Caco-2 (cell line): Measurements from ENCODE around the gene MBP. TPM values are rescaled to one million over a fixed set of nuclear protein-coding genes. Genes with fewer than 3 reads are reported as not detected.
A peak's percentile ranks its signal among the peaks of the same experiment; 100 is the strongest.

Experiments used
- BruUV-seq: library from RNA; stranded (reverse); fragments of 400-500 nt; replicated peaks from 2 replicates; lab custom pipeline; 2021; lab: Mats Ljungman, UMichigan
- CTCF ChIA-PET: fragments of 300-600 bp; sonication (Branson Sonifier 250); formaldehyde crosslinking; loops from one replicate; lab custom pipeline; 2022; ENCODE audit warnings: antibody characterized with exemption; lab: Charles Lee
- POLR2A ChIA-PET: fragments of 300-600 bp; sonication (Branson Sonifier 250); formaldehyde crosslinking; loops from one replicate; lab custom pipeline; 2022; ENCODE audit warnings: antibody characterized with exemption; lab: Charles Lee
- DNase-seq, 2 experiments: peaks; one replicate each; pipeline versions ENCODE4 v3.0.0 to v3.0.0-alpha.2; 2020 to 2022
- H3K27me3 ChIP-seq: replicated peaks from 2 replicates; pipeline ENCODE4 v1.6.0; 2011; ENCODE audit warnings: low read length; ENCODE audit not compliant: control insufficient read depth, insufficient read depth
- H3K36me3 ChIP-seq: 2 replicates; pipeline ENCODE4 v1.5.1; 2011; ENCODE audit warnings: low read length; ENCODE audit not compliant: control insufficient read depth, insufficient read depth
- H3K4me1 ChIP-seq: fragments of 250-450 bp; sonication (Bioruptor Pico); 2 replicates; pipeline ENCODE4 v1.5.1; 2020; ENCODE audit warnings: mild to moderate bottlenecking
- H3K4me3 ChIP-seq: 2 replicates; pipeline ENCODE4 v1.5.1; 2011; ENCODE audit warnings: low read depth, mild to moderate bottlenecking, control low read depth, low read length
- H3K9me3 ChIP-seq: fragments of 250-450 bp; sonication (Bioruptor Pico); 2 replicates; pipeline ENCODE4 v1.5.1; 2020; ENCODE audit warnings: mild to moderate bottlenecking, moderate library complexity
- H3K27ac Mint-ChIP-seq: one replicate; pipeline ENCODE4 v1.8.0; 2022; ENCODE audit warnings: mixed read lengths; ENCODE audit not compliant: unreplicated experiment
- H3K27me3 Mint-ChIP-seq: one replicate; pipeline ENCODE4 v1.8.0; 2022; ENCODE audit warnings: mixed read lengths; ENCODE audit not compliant: insufficient read depth, unreplicated experiment
- H3K36me3 Mint-ChIP-seq: one replicate; pipeline ENCODE4 v1.8.0; 2022; ENCODE audit warnings: mild to moderate bottlenecking, mixed read lengths; ENCODE audit not compliant: insufficient read depth, unreplicated experiment
- H3K4me1 Mint-ChIP-seq: one replicate; pipeline ENCODE4 v1.8.0; 2022; ENCODE audit warnings: low read depth, mixed read lengths; ENCODE audit not compliant: unreplicated experiment
- H3K4me3 Mint-ChIP-seq: one replicate; pipeline ENCODE4 v1.8.0; 2022; ENCODE audit warnings: mild to moderate bottlenecking, moderate library complexity, mixed read lengths; ENCODE audit not compliant: unreplicated experiment
- H3K9me3 Mint-ChIP-seq: one replicate; pipeline ENCODE4 v1.8.0; 2022; ENCODE audit warnings: mixed read lengths; ENCODE audit not compliant: unreplicated experiment
- CTCF ChIP-seq, 2 experiments: fragments of 200-600 bp in 1 of 2; IDR thresholded peaks; 1 replicate in 1 of 2; 2 replicates in 1 of 2; pipeline versions ENCODE4 v1.5.1 to v1.8.0; 2011 to 2022; ENCODE audit warnings: antibody characterized with exemption in 1 of 2, control low read depth in 1 of 2, inconsistent platforms in 1 of 2, low read depth in 1 of 2, low read length in 1 of 2, mild to moderate bottlenecking in 1 of 2, moderate library complexity in 1 of 2; ENCODE audit not compliant: insufficient read depth in 1 of 2, severe bottlenecking in 1 of 2, unreplicated experiment in 1 of 2
- intact Hi-C: fragments of 100-400 bp; cut with micrococcal nuclease; formaldehyde crosslinking; loops from one replicate; pipeline ENCODE4 v1.10.0; 2022; ENCODE audit not compliant: unreplicated experiment
- total RNA-seq: library from RNA; stranded (reverse); gene quantifications from 2 replicates; pipeline ENCODE4 v1.2.3, GENCODE V29; 2022

MBP gene
- total RNA-seq, 1 experiment from 2014 or later: 11.4 TPM

GRCh38 chr18:76983613-76984051, 149.0 kb downstream of the MBP start:
- Mint-ChIP-seq H3K36me3 (peaks cover 9% of the 10 kb centered on the region), H3K4me3 (no peak overlapping the region), H3K27ac (no peak overlapping the region), H3K4me1 (no peaks in the 10 kb centered on the region), H3K9me3 (no peaks in the 10 kb centered on the region), H3K27me3 (no peaks in the 10 kb centered on the region)
- intact Hi-C loops: loop anchor here (1.0 to 5.0 kb wide), 2 partner anchors 74 to 181 kb away; no protein-coding TSS in a partner anchor
- no peak for TF ChIP-seq CTCF (IDR thresholded peaks at IDR 0.05; ENCODE audit: insufficient read depth in 1 of 2, low read depth in 1 of 2, low read length in 1 of 2, severe bottlenecking in 1 of 2, unreplicated experiment in 1 of 2)
- Histone ChIP-seq H3K9me3 (no peaks in the 10 kb centered on the region), H3K27me3 (no peaks in the 10 kb centered on the region), H3K4me1 (no peaks in the 10 kb centered on the region), H3K4me3 (no peak overlapping the region), H3K36me3 (no peaks in the 10 kb centered on the region)
- ChIA-PET CTCF (interaction anchor here (0.6 to 1.7 kb wide), 4 partner anchors 16 to 182 kb away, joined by 3 to 4 read pairs (median 3); no protein-coding TSS in a partner anchor), POLR2A (no interaction called here)
- no TSS peak for BruUV-seq
- DNase-seq: no peak

GRCh38 chr18:76982841-76983583, 149.6 kb downstream of the MBP start:
- H3K36me3 ChIP-seq: no peaks in the 10 kb centered on the region
- H3K4me1 ChIP-seq: no peaks in the 10 kb centered on the region
- H3K4me3 Mint-ChIP-seq: no peak overlapping the region
- no peaks in the 10 kb centered on the region for H3K9me3 Mint-ChIP-seq
- H3K27ac Mint-ChIP-seq: no peak overlapping the region
- H3K27me3 ChIP-seq: no peaks in the 10 kb centered on the region
- no peaks in the 10 kb centered on the region for H3K4me1 Mint-ChIP-seq
- ChIA-PET CTCF (interaction anchor here (0.6 to 1.7 kb wide), 4 partner anchors 17 to 181 kb away, joined by 3 to 4 read pairs (median 3); no protein-coding TSS in a partner anchor), POLR2A (no interaction called here)
- H3K9me3 ChIP-seq: no peaks in the 10 kb centered on the region
- intact Hi-C loops: loop anchor here (1.0 to 5.0 kb wide), 2 partner anchors 74 to 181 kb away; no protein-coding TSS in a partner anchor
- BruUV-seq: no TSS peak
- peaks cover 8% of the 10 kb centered on the region for H3K36me3 Mint-ChIP-seq
- no peaks in the 10 kb centered on the region for H3K27me3 Mint-ChIP-seq
- peak; percentile 76 to 80 for DNase-seq
- H3K4me3 ChIP-seq: no peak overlapping the region
- TF ChIP-seq CTCF (IDR thresholded peaks at IDR 0.05; ENCODE audit: insufficient read depth in 1 of 2, low read depth in 1 of 2, low read length in 1 of 2, severe bottlenecking in 1 of 2, unreplicated experiment in 1 of 2): peak; percentile 57 to 70

- POLR2A ChIA-PET: no interaction called here
- DNase-seq: no peak
- Histone ChIP-seq H3K9me3 (no peaks in the 10 kb centered on the region), H3K36me3 (no peaks in the 10 kb centered on the region), H3K4me1 (no peaks in the 10 kb centered on the region), H3K4me3 (no peak overlapping the region), H3K27me3 (no peaks in the 10 kb centered on the region)
- BruUV-seq: no TSS peak
- no peaks in the 10 kb centered on the region for H3K27me3 Mint-ChIP-seq
- H3K27ac Mint-ChIP-seq: no peak overlapping the region
- intact Hi-C loops: loop anchor here (5.0 kb wide), 1 partner anchor 75 kb away; no protein-coding TSS in a partner anchor
- CTCF ChIA-PET: no interaction called here
- H3K9me3 Mint-ChIP-seq: no peaks in the 10 kb centered on the region
- H3K36me3 Mint-ChIP-seq: peaks cover 6% of the 10 kb centered on the region
- no peak overlapping the region for H3K4me3 Mint-ChIP-seq
- TF ChIP-seq CTCF (IDR thresholded peaks at IDR 0.05; ENCODE audit: insufficient read depth in 1 of 2, low read depth in 1 of 2, low read length in 1 of 2, severe bottlenecking in 1 of 2, unreplicated experiment in 1 of 2): no peak
- H3K4me1 Mint-ChIP-seq: no peaks in the 10 kb centered on the region
These were observed 150.5 kb downstream of the MBP start for GRCh38 chr18:76982038-76982437.
